Measurements from ENCODE around the gene ANGPTL5. TPM values are rescaled to one million over a fixed set of nuclear protein-coding genes. Genes with fewer than 3 reads are reported as not detected.

Gene ANGPTL5
- total RNA-seq, 2 donors from 2014 or later: 0.42 to 2.0 TPM

DNA sequence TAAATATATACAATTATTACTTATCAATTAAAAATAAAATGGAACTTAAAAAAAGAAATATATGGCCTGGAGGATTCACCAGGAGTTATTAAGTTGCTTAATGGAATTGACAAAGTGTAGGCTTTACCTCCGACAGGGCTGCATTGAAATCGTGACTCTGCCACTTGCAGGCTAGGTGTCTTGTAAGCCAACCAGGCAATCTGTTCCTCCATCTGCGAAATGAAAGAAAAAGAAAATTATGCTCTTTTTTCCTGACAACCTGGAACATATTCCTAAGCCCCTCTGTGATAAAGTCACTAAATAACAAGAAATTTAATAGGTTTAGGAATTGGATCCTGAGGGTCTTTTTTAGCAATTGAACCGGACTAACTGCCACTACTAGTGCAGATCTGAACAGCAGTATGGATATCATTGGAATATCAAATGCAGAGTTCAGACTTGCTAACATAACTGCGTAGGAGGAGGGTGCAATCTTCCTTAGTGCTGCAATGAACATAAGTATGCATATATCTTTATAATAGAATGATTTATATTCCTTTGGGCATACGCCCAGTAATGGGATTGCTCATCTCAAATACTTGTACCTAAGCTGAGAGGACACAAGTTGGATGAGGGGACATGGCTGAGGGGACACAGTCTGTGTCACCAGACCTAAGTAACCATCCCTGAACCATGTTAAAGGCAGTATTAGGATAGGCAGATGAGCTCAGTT, 44.0 kb downstream of the ANGPTL5 start:
- H3K4me1 ChIP-seq (ENCODE audit: control insufficient read depth in 1 of 2, low read depth in 2 of 2): no peaks in the 10 kb centered on the region
- no peak overlapping the region for H3K27ac ChIP-seq
- H3K9me3 ChIP-seq: no peaks in the 10 kb centered on the region
- ATAC-seq (ENCODE audit: insufficient number of reproducible peaks, low FRiP score, low read depth) (no peak), DNase-seq (ENCODE audit: low spot score) (no peak)
- TF ChIP-seq, protein P1, sequence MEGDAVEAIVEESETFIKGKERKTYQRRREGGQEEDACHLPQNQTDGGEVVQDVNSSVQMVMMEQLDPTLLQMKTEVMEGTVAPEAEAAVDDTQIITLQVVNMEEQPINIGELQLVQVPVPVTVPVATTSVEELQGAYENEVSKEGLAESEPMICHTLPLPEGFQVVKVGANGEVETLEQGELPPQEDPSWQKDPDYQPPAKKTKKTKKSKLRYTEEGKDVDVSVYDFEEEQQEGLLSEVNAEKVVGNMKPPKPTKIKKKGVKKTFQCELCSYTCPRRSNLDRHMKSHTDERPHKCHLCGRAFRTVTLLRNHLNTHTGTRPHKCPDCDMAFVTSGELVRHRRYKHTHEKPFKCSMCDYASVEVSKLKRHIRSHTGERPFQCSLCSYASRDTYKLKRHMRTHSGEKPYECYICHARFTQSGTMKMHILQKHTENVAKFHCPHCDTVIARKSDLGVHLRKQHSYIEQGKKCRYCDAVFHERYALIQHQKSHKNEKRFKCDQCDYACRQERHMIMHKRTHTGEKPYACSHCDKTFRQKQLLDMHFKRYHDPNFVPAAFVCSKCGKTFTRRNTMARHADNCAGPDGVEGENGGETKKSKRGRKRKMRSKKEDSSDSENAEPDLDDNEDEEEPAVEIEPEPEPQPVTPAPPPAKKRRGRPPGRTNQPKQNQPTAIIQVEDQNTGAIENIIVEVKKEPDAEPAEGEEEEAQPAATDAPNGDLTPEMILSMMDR (IDR thresholded peaks at IDR 0.05): no peak
- H3K36me3 ChIP-seq: no peaks in the 10 kb centered on the region
- H3K27me3 ChIP-seq (replicated peaks; ENCODE audit: insufficient read depth): no peaks in the 10 kb centered on the region
- H3K4me3 ChIP-seq: no peak overlapping the region

DNA sequence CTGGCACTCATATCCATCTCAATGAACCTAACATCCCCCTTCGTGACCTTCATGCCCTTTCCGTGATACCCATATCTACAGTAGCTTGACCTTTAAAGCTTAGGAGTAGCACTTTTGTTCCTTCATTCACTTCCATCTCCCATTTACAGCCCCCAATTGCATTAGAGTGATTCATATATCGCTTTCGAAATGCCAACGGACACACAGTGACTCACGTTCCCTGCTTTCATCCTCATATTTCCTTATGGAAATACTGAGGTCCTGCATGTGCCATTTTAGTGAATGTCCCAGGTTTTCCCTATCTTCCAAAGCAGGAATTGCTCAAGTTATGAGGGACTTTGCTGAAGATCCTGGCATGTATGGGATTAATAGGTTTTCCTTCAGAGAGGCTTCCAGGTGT, 45.8 kb downstream of the ANGPTL5 start:
- TF ChIP-seq, protein P1 (IDR thresholded peaks at IDR 0.05): no peak
- Histone ChIP-seq H3K27ac (no peak overlapping the region), H3K9me3 (no peaks in the 10 kb centered on the region), H3K4me1 (ENCODE audit: control insufficient read depth in 1 of 2, low read depth in 2 of 2) (no peaks in the 10 kb centered on the region), H3K4me3 (no peak overlapping the region), H3K27me3 (replicated peaks; ENCODE audit: insufficient read depth) (no peaks in the 10 kb centered on the region), H3K36me3 (no peaks in the 10 kb centered on the region)
- no peak for ATAC-seq (ENCODE audit: insufficient number of reproducible peaks, low FRiP score, low read depth)
- no peak for DNase-seq (ENCODE audit: low spot score)

DNA sequence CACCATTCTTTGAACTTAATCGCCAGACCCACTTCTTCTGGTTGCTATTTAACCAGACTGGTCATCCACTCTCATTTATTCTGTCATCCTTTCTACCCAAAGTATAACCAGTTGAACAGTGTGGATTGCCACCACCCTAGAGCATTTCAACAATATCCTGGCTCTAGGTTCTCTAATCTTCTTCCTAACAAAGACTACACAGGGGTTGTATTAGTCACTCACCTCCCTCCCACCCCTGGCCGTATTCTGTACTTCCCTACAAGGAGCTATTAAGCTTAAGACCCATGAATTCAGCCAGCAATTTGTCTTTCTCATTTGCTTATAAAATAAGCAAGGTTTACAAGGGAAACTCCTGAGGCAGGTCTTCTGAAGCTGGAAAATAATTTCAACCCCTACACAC, 48.4 kb downstream of the ANGPTL5 start:
- DNase-seq (ENCODE audit: low spot score): no peak
- H3K4me1 ChIP-seq (ENCODE audit: control insufficient read depth in 1 of 2, low read depth in 2 of 2): peaks cover 0 to 6% of the 10 kb centered on the region in 2 donors
- TF ChIP-seq, protein P1 (IDR thresholded peaks at IDR 0.05): no peak
- no peaks in the 10 kb centered on the region for H3K36me3 ChIP-seq
- H3K9me3 ChIP-seq: no peaks in the 10 kb centered on the region
- no peak overlapping the region for H3K4me3 ChIP-seq
- no peak for ATAC-seq (ENCODE audit: insufficient number of reproducible peaks, low FRiP score, low read depth)
- H3K27me3 ChIP-seq (replicated peaks; ENCODE audit: insufficient read depth): no peaks in the 10 kb centered on the region
- H3K27ac ChIP-seq: no peak overlapping the region

DNA sequence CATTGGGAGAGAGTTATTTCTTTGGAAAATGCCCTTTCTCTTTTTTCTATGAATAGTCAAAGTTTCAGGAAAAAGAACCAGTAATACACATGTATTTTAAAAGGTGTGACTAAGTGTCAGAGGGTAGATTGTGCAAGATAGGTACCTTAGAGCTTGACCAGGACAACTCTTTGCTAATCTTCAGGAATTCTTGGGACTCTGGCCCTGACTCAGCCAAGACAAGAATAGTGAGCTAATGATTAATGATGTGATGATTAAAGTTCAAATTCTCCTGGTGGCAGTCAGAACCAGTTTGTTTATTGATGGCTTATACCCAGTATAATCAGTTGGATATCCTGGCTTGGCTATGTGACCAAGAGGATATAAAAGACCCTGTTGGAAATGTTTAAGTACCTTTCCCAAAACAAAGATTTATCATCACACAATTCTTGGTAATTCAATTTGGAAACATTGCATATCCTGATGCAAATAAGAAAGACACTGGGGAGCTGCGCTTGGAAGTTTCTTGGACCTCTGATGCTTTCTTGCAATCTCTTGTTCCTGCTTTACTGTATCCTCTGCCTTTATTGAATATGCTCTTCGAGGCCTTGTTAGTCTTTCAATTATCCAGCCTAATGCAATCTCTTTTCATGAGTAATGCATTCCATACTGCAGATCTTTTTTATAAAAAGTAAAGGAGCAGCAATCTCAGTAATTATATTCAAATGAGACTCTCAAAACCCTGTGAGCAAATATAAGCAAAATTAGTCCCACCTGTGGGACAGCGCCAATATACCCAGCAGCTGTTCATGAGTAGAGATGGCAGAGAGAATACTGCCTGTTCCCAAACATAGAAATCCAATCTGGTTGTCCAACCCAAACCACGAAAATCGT, 49.5 kb downstream of the ANGPTL5 start:
- Histone ChIP-seq H3K4me3 (no peak overlapping the region), H3K4me1 (ENCODE audit: control insufficient read depth in 1 of 2, low read depth in 2 of 2) (peaks cover 0 to 14% of the 10 kb centered on the region in 2 donors), H3K36me3 (no peaks in the 10 kb centered on the region), H3K9me3 (no peaks in the 10 kb centered on the region), H3K27me3 (replicated peaks; ENCODE audit: insufficient read depth) (no peaks in the 10 kb centered on the region), H3K27ac (no peak overlapping the region)
- DNase-seq (ENCODE audit: low spot score) (no peak), ATAC-seq (ENCODE audit: insufficient number of reproducible peaks, low FRiP score, low read depth) (no peak)
- TF ChIP-seq, protein P1 (IDR thresholded peaks at IDR 0.05): no peak

DNA sequence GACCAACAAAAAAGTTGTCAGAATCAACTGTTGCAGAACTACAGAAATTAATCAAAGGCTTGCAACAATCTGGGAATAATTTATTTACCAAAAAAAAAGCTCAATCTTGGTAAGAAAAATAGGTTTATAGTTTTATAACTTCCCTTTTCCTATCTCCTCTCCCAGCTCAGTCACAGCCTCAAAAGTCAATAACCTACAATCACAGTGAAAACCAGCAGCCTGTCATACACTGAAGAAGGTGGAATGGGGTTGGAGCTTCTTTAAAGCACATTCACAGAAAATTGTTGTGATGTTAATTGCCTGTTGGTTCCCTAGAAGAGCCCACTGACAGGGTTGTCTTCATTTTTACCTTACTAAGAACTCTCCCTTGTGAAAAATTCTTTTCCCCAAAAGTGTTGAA, 52.2 kb downstream of the ANGPTL5 start:
- H3K27ac ChIP-seq: no peak overlapping the region
- ATAC-seq (ENCODE audit: insufficient number of reproducible peaks, low FRiP score, low read depth) (no peak), DNase-seq (ENCODE audit: low spot score) (no peak)
- no peaks in the 10 kb centered on the region for H3K27me3 ChIP-seq (replicated peaks; ENCODE audit: insufficient read depth)
- no peak overlapping the region for H3K4me3 ChIP-seq
- peaks cover 0 to 14% of the 10 kb centered on the region in 2 donors for H3K4me1 ChIP-seq (ENCODE audit: control insufficient read depth in 1 of 2, low read depth in 2 of 2)
- H3K9me3 ChIP-seq: no peaks in the 10 kb centered on the region
- TF ChIP-seq, protein P1 (IDR thresholded peaks at IDR 0.05): no peak
- no peaks in the 10 kb centered on the region for H3K36me3 ChIP-seq

Measured in thoracic aorta (tissue), 2 donors.